Activated CD4-positive, alpha-beta memory T cell treated with anti-CD3 and anti-CD28 coated beads, Interleukin-2, amount 10 ng/mL, durations not matched to agents 7 days and 5 days (primary cell): Measurements from ENCODE around the gene GRIN3B. TPM values are rescaled to one million over a fixed set of nuclear protein-coding genes. Genes with fewer than 3 reads are reported as not detected.
"Not testable (repeated sequence)": the region's sequence is repeated elsewhere in the genome, so short reads cannot be mapped to it uniquely, and the experiment has no call there.

ENCODE experiments used
- CTCF ChIA-PET: fragments of 350-600 bp; sonication (Branson Sonifier 250); formaldehyde crosslinking; loops from one replicate; lab custom pipeline; 2021; ENCODE audit warnings: antibody characterized with exemption, inconsistent platforms; lab: Charles Lee
- POLR2A ChIA-PET: fragments of 350-600 bp; sonication (Branson Sonifier 250); formaldehyde crosslinking; loops from one replicate; lab custom pipeline; 2021; ENCODE audit warnings: antibody characterized with exemption; lab: Charles Lee
- DNase-seq: peaks from one replicate; pipeline ENCODE4 v3.0.0-alpha.2; 2020
- H3K27ac Mint-ChIP-seq: one replicate; pipeline ENCODE4 v1.8.0; 2021; ENCODE audit warnings: mild to moderate bottlenecking, mixed read lengths
- H3K27me3 Mint-ChIP-seq: one replicate; pipeline ENCODE4 v1.8.0; 2021; ENCODE audit warnings: mixed read lengths
- H3K36me3 Mint-ChIP-seq: one replicate; pipeline ENCODE4 v1.8.0; 2021; ENCODE audit warnings: low read depth, mixed read lengths
- H3K4me1 Mint-ChIP-seq: one replicate; pipeline ENCODE4 v1.8.0; 2021; ENCODE audit warnings: mixed read lengths
- H3K4me3 Mint-ChIP-seq: one replicate; pipeline ENCODE4 v1.8.0; 2021; ENCODE audit warnings: mild to moderate bottlenecking, mixed read lengths
- H3K9me3 Mint-ChIP-seq: one replicate; pipeline ENCODE4 v1.8.0; 2021; ENCODE audit warnings: mixed read lengths
- total RNA-seq, 2 experiments: library from RNA; stranded (reverse); gene quantifications; one replicate each; pipeline ENCODE4 v1.2.3, GENCODE V29; 2021

Gene GRIN3B
- total RNA-seq, 2 experiments from 2014 or later = 0.08 TPM; not detected in 1

DNA sequence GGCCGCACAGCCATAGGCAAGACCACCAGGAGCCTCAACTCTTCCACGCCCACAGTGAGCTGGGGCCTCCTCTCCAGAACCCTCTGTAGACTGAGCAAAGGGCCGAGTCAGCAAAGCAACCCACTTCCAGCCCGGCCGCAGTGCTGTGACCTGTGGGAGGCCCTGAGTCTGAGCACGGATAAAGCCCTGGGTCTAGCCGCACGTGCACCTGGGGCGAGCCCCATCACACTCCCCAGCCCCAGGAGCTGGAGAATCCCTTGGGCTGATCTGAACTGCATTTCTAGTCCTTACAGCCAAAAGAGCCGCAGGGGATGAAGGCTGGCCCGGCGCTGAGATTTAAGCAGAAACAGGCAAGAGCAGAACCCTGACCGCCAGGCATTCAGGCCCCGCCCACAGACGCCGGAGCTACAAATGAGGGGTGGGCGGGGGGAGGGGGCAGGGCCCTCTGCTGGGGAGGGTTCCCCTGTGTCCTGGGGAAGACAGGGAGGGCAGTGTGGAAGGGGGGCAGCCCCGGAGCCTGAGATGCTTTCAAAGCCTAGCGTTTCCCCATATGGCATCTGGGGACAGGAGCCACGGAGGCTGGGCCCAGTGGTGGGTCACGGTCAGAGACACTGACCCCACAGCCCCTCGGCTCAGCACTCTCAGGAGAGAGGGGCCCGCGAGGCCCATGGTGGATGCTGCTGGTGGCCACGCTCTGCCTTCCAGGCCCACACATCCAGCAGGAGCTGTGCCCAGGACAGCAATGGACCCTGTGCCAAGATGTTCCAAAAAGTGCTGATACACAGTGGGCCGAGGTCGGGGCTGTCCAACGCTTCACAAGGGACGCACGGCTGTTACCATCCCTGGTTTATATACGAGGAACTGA is 15.8 kb downstream of the GRIN3B start:
- no peak overlapping the region for H3K27ac Mint-ChIP-seq
- DNase-seq = no peak
- H3K36me3 Mint-ChIP-seq = peaks cover 23% of the 10 kb centered on the region
- H3K4me1 Mint-ChIP-seq = peaks cover 41% of the 10 kb centered on the region
- POLR2A ChIA-PET = interaction anchor here (1.1 to 2.6 kb wide), 3 partner anchors 9 to 19 kb away, joined by 3 to 6 read pairs (median 5); no protein-coding TSS in a partner anchor
- H3K9me3 Mint-ChIP-seq = no peaks in the 10 kb centered on the region
- CTCF ChIA-PET = no interaction called here
- H3K4me3 Mint-ChIP-seq = no peak overlapping the region
- no peaks in the 10 kb centered on the region for H3K27me3 Mint-ChIP-seq

DNA sequence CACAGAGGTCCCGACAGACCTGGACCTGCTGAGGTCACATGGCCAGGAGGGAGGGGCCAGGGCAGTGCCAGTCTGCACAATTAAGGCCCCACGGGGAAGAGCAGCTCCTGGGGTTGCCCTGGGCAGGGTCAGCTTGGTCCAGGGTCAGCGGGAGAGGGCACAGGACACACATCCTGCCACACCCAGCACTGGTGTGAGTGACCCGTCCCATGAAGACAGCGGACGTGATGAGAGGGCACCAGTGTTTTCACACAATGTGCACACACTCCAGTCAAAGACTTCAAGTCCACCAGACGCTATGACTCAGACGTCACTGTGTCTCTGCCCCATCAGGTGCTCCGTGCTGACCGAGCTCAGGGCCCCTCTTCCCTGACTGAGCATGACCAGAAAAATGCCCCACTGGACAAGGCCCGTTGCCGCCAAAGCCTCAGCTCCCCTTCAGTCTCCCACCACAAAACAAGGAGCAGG is 16.5 kb downstream of the GRIN3B start:
- Mint-ChIP-seq H3K27me3 (no peaks in the 10 kb centered on the region), H3K36me3 (peaks cover 23% of the 10 kb centered on the region), H3K27ac (peak overlapping the region; percentile 67), H3K4me1 (peaks cover 45% of the 10 kb centered on the region), H3K4me3 (peak overlapping the region; percentile 24), H3K9me3 (no peaks in the 10 kb centered on the region)
- CTCF ChIA-PET = no interaction called here
- POLR2A ChIA-PET = interaction anchor here (0.7 to 2.6 kb wide), 4 partner anchors 11 to 33 kb away, joined by 3 to 6 read pairs (median 3); partner anchors contain the start of gene WDR18
- DNase-seq = no peak

DNA sequence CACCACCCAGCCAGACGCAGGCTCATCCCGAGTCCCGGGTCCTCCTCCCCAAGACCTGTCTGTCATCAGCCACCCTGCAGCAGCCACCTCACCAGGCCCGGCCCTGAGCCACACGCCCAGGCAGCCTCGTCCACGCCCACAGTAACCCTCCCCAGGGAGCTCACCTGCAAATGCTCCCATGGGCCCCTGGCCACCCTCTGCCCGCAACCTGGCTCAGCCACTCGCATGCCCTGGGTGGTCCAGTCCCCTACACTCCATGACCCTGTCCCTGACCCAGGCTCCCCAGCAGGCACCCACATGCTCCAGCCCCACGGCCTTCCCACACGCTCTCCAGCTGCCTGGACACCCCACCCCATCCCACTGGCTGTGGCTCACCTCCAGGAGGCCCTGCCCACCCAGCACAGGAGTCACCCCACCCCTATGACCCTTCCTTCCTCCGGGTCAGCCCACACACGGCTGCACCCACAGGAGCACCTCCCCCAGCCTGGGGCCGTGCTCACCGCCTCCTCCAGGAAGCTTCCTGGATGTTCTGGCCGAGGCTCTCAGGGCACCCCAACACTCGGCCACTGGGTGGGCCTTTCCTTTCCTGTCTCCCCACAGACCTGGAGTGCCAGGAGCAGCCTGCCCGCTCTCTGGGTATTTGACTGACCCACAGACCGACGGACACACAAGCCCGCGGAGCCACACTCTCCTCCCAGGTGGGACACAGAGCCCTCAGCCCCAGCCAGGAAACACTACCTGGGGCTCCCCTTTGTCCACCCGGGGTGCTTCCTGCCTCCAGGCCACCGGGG is 17.1 kb downstream of the GRIN3B start:
- Mint-ChIP-seq H3K4me3 (peak overlapping the region; percentile 46), H3K4me1 (peaks cover 49% of the 10 kb centered on the region)
- CTCF ChIA-PET = no interaction called here

DNA sequence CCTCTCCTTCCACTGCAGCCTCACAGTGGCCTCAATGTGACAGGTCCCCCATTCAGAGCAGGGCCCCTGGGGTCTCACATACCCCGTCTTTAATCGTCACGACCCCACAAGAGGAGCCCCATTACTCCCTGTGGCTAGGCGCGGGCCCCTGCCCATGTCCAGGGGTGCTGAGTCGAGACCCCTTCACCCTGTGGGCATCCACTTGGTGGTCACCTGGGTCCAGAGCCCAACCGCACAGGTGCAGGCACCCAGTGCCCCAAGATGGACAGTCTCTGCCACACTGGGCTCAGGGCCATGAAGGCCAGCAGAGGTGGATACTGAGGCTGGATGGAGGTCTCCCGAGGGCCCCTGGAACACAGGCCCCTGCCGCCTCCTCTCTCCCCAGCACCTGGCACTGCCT is 17.7 kb downstream of the GRIN3B start:
- no peak for DNase-seq
- H3K4me1 Mint-ChIP-seq = peaks cover 51% of the 10 kb centered on the region
- peaks cover 20% of the 10 kb centered on the region for H3K36me3 Mint-ChIP-seq
- ChIA-PET CTCF (no interaction called here), POLR2A (interaction anchor here (1.2 to 4.7 kb wide), 4 partner anchors 11 to 21 kb away, joined by 3 to 38 read pairs (median 4); no protein-coding TSS in a partner anchor)
- H3K9me3 Mint-ChIP-seq = no peaks in the 10 kb centered on the region
- H3K4me3 Mint-ChIP-seq = peak overlapping the region; percentile 46
- H3K27me3 Mint-ChIP-seq = no peaks in the 10 kb centered on the region
- peak overlapping the region; percentile 67 for H3K27ac Mint-ChIP-seq

More for the DNA sequence above, 17.1 kb downstream of the GRIN3B start:
- Mint-ChIP-seq H3K9me3 (no peaks in the 10 kb centered on the region), H3K27me3 (no peaks in the 10 kb centered on the region), H3K36me3 (peaks cover 20% of the 10 kb centered on the region), H3K27ac (peak overlapping the region; percentile 67)
- DNase-seq = no peak
- POLR2A ChIA-PET = interaction anchor here (0.7 to 2.6 kb wide), 4 partner anchors 12 to 33 kb away, joined by 3 to 6 read pairs (median 3); partner anchors contain the start of gene WDR18

DNA sequence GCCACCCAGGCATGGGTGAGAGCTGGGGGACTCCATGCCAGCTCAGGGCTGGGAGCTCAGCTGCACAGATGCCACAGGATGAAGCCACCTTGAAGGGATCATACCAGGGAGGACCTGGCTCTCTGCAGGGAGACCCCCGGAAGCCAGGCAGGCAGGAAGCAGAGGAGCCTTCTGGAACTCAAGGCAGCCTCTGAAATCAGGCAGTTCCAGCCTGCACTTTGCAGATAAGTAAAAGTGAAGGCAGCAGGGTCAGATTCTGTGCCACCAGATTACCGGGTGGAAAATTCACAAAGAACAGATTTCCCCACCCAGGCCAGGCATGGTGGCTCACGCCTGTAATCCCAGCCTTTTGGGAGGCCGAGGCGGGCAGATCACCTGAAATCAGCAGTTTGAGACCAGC is 18.2 kb downstream of the GRIN3B start:
- ChIA-PET CTCF (interaction anchor here (0.7 to 1.2 kb wide), 2 partner anchors 176 to 459 kb away, joined by 3 to 5 read pairs; no protein-coding TSS in a partner anchor), POLR2A (interaction anchor here (3.4 to 5.1 kb wide), 4 partner anchors 11 to 49 kb away, joined by 17 to 51 read pairs (median 40); partner anchors contain the start of genes ABCA7, ARHGAP45 and WDR18)
- peaks cover 17% of the 10 kb centered on the region for H3K36me3 Mint-ChIP-seq

DNA sequence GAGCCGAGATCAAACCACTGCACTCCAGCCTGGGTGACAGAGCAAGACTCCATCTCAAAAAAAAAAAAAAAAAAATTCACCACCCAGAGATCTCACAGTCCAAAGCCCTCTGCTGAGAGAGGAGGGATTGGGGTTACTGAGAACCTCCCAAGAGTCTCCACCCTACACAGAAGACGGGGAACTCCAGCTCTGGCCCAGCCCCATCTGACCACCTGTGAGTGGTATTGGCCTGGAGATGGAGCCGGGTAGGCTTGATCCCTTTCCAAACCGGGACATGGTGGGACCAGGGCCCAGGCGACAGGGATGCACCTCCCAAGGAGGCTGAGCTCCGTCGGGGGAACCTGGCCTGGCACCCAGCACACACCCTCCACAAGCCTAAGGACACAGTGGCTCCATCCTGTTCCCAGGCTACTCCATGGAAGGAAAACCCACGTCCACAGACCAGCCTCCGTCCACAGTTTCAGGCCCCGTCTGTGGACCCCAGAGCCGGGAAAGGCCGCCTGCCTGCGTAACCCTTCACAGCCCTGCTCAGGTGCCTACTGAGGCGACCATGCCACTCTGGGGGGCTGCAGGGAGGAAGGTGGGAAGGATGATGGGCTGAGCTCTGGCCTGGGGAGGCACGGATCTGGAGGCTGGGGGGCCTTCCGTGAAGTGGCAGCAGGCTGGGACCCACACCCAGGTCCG is 18.9 kb downstream of the GRIN3B start:
- peak overlapping the region; percentile 72 for H3K27ac Mint-ChIP-seq
- POLR2A ChIA-PET = interaction anchor here (0.8 to 5.1 kb wide), 7 partner anchors 10 to 220 kb away, joined by 3 to 51 read pairs (median 17); partner anchors contain the start of genes ABCA7, ARHGAP45 and WDR18
- peaks cover 15% of the 10 kb centered on the region for H3K36me3 Mint-ChIP-seq
- H3K4me1 Mint-ChIP-seq = peaks cover 51% of the 10 kb centered on the region
- DNase-seq = no peak
- H3K4me3 Mint-ChIP-seq = peak overlapping the region; percentile 91
- no peaks in the 10 kb centered on the region for H3K9me3 Mint-ChIP-seq
- H3K27me3 Mint-ChIP-seq = no peaks in the 10 kb centered on the region
- CTCF ChIA-PET = interaction anchor here (0.7 to 1.2 kb wide), 5 partner anchors 12 to 458 kb away, joined by 3 to 5 read pairs (median 3); partner anchors contain the start of genes MED16 and RNU6-9

More for the DNA sequence above, 18.2 kb downstream of the GRIN3B start:
- Mint-ChIP-seq H3K27ac (peak overlapping the region; percentile 26), H3K4me1 (peaks cover 51% of the 10 kb centered on the region), H3K4me3 (peak overlapping the region; percentile 91), H3K9me3 (no peaks in the 10 kb centered on the region), H3K27me3 (no peaks in the 10 kb centered on the region)
- no peak for DNase-seq

DNA sequence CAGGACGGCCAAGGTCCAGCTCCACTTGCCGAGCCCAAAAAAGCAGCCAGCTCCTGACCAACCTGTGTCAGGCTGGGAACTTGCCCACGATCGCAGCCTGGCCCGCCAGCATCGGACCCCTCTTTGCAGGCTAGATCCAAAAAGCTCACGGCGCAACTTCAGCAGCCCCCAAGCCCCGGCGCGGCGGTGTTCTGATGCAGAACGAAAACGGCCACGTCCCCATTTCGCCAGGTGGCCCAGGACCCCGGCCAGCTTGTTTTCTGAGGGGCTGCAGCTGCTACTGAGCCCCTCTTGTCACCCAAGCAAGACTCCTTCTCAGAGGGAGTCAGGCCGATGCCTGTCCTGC is 19.4 kb downstream of the GRIN3B start:
- ChIA-PET POLR2A (interaction anchor here (0.8 to 5.1 kb wide), 8 partner anchors 10 to 221 kb away, joined by 3 to 51 read pairs (median 12); partner anchors contain the start of genes ABCA7, ARHGAP45 and WDR18), CTCF (interaction anchor here (1.0 to 1.1 kb wide), 3 partner anchors 11 to 221 kb away, joined by 3 to 4 read pairs (median 3); partner anchors contain the start of genes MED16 and RNU6-9)
- no peaks in the 10 kb centered on the region for H3K27me3 Mint-ChIP-seq
- H3K4me1 Mint-ChIP-seq = peaks cover 49% of the 10 kb centered on the region
- DNase-seq = no peak
- peak overlapping the region; percentile 84 for H3K27ac Mint-ChIP-seq
- peaks cover 15% of the 10 kb centered on the region for H3K36me3 Mint-ChIP-seq
- no peaks in the 10 kb centered on the region for H3K9me3 Mint-ChIP-seq
- H3K4me3 Mint-ChIP-seq = peak overlapping the region; percentile 91

DNA sequence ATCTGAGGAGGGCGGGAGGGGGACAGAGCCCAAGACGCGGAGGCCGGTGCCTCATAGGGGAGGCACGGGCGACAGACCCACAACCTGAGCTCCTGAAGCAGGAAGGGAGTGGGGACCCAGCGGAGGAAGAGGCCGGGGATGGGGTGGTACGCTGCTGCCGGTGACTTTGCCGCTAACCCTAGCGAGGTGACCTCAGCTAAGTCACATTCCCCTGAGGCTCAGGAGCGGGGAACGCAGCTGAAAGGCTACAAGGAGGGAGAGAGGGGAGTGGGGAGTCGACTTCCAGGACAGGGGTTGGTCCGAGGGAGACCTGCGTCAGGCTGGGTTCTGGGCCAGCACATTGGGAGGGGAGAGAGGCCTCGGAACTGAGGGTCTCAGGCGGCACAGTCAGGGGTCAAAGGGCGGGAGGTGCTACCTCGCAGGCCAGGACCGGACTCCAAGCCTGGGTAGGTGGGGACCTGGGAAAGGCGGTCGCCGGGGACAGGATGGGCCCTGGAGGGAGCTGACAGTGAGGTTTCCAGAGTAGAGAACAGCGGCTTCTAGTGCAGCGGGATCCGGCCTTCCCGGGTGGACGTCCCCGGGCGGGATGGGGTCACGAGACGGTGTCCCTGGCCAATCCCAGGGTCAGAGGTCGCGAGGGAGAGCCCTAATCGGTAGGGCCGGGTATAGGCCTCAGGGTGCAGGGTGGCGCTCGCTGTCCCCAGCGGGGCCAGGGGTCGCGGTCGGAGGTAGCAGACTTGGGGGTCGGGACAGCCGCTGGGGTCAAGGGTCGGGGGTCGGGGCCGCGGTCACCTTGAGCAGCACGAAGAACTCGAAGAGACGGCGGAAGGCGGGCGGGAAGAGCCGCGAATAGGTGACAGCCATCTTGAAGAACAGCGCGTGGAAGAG is 20.0 kb downstream of the GRIN3B start:
- H3K4me1 Mint-ChIP-seq = peaks cover 51% of the 10 kb centered on the region

DNA sequence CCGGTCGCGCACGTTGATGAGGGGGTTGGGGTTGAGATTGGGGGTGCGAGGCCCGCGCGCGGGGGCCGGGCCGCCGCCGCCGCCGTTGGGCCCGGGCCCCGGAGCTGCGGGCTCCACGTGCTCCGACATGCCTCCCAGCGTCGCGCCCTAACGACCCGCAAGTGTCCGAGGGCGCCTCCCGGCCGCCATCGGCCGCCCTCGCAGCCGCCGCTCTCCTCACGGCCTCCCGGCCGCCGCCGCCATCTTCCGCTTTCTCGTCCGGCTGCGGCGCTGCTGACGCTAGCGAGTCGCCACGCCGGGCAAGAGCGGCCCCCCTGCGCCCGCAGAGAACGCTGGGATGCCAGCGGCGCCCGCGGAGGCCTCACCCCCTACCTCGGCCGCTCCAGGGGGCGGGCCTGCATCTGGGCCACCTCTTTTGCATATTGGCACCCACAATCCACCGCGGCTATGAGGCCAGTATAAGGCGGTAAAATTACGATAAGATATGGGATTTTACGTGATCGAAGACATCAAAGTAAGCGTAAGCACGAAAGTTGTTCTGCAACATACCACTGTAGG is 20.7 kb downstream of the GRIN3B start, which contains the start of gene TMEM259:
TMEM259 (minus strand) TSS at position 256 of the 558 bp plus-strand sequence; CDS start at position 129, 127 bp downstream.
- Mint-ChIP-seq H3K36me3 (peaks cover 15% of the 10 kb centered on the region), H3K4me1 (peaks cover 47% of the 10 kb centered on the region), H3K27me3 (no peaks in the 10 kb centered on the region), H3K27ac (peak within 1 kb of the TSS; percentile 92), H3K4me3 (peak within 1 kb of the TSS; percentile 91), H3K9me3 (no peaks in the 10 kb centered on the region)
- ChIA-PET POLR2A (interaction anchor here (0.9 to 5.1 kb wide), 24 partner anchors 8 to 510 kb away, joined by 3 to 51 read pairs (median 5); partner anchors contain the start of genes ABCA7, ARHGAP45, CIRBP and MED16), CTCF (interaction anchor here (0.6 to 1.0 kb wide), 5 partner anchors 20 to 245 kb away, joined by 3 read pairs; no protein-coding TSS in a partner anchor)
- peak; percentile 98 for DNase-seq

More for the DNA sequence above, 20.0 kb downstream of the GRIN3B start:
- ChIA-PET POLR2A (interaction anchor here (1.0 to 5.1 kb wide), 13 partner anchors 9 to 229 kb away, joined by 3 to 51 read pairs (median 5); partner anchors contain the start of genes ABCA7, ARHGAP45, MED16 and RNU6-9), CTCF (interaction anchor here (1.0 to 1.1 kb wide), 3 partner anchors 10 to 221 kb away, joined by 3 to 4 read pairs (median 3); partner anchors contain the start of genes MED16 and RNU6-9)
- H3K36me3 Mint-ChIP-seq = peaks cover 15% of the 10 kb centered on the region
- H3K27ac Mint-ChIP-seq = peak overlapping the region; percentile 84
- DNase-seq = no peak
- H3K27me3 Mint-ChIP-seq = no peaks in the 10 kb centered on the region
- H3K9me3 Mint-ChIP-seq = no peaks in the 10 kb centered on the region
- peak overlapping the region; percentile 91 for H3K4me3 Mint-ChIP-seq

DNA sequence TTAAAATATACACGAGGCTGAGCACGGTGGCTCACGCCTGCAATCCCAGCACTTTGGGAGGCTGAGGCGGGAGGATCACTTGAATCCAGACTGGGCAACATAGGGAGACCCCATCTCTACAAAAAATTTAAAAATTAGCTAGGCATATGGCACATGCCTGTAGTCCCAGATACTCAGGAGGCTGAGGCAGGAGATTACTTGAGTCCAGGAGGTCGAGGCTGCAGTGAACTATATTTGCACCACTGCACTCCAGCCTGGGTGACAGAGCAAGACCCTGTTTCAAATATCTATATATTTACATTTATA is 23.6 kb downstream of the GRIN3B start:
- DNase-seq, CTCF ChIA-PET, H3K27me3 Mint-ChIP-seq, H3K27ac Mint-ChIP-seq, H3K9me3 Mint-ChIP-seq, H3K4me3 Mint-ChIP-seq: not testable (repeated sequence)
- Mint-ChIP-seq H3K4me1 (peaks cover 26% of the 10 kb centered on the region), H3K36me3 (peaks cover 26% of the 10 kb centered on the region)
- POLR2A ChIA-PET = interaction anchor here (1.2 to 8.8 kb wide), 2 partner anchors 9 to 15 kb away, joined by 3 to 134 read pairs; partner anchors contain the start of gene ABCA7
